Keratinocyte (primary cell): ENCODE data around the gene MAP4K3.

Experiments
- EZH2 ChIP-seq: IDR thresholded peaks from one replicate; pipeline ENCODE4 v1.6.1; 2012; ENCODE audit warnings: inconsistent platforms, mild to moderate bottlenecking, low read length, moderate library complexity
- TF ChIP-seq, protein P1 (sequence below), 3 experiments: IDR thresholded peaks in 1 of 3; conservative IDR thresholded peaks in 1 of 3; optimal IDR thresholded peaks in 1 of 3; 2 replicates in 2 of 3; 3 replicates in 1 of 3; pipeline versions ENCODE3 to v1.5.1; 2011; ENCODE audit warnings: low read length in 3 of 3, mild to moderate bottlenecking in 3 of 3, moderate library complexity in 2 of 3, control low read depth in 1 of 3, inconsistent platforms in 1 of 3; ENCODE audit not compliant: insufficient read depth in 2 of 3; ENCODE audit errors: extremely low read depth in 1 of 3

DNA sequence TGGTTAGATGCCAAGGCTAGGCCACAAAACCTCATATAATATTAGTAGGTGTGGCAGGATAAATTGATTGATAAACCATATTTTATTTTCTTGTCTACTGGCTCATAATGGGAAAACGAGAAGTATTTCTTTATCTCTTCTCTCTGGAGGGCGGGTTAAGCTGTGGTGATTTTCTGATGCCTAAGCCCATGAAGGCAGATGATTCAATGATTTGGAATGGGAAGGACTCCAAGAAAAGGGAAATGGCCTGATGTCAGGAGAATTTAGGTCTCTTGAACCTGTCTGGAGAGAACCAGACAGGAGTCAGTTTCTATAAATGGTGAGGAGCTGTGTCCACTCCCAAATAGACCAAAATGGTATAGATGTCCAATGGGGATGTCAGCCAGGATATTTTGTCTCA is 18.7 kb upstream of the MAP4K3 start:
- TF ChIP-seq, protein P1, sequence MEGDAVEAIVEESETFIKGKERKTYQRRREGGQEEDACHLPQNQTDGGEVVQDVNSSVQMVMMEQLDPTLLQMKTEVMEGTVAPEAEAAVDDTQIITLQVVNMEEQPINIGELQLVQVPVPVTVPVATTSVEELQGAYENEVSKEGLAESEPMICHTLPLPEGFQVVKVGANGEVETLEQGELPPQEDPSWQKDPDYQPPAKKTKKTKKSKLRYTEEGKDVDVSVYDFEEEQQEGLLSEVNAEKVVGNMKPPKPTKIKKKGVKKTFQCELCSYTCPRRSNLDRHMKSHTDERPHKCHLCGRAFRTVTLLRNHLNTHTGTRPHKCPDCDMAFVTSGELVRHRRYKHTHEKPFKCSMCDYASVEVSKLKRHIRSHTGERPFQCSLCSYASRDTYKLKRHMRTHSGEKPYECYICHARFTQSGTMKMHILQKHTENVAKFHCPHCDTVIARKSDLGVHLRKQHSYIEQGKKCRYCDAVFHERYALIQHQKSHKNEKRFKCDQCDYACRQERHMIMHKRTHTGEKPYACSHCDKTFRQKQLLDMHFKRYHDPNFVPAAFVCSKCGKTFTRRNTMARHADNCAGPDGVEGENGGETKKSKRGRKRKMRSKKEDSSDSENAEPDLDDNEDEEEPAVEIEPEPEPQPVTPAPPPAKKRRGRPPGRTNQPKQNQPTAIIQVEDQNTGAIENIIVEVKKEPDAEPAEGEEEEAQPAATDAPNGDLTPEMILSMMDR (optimal IDR thresholded peaks at IDR 0.05 in 1 of 3, IDR thresholded peaks at IDR 0.05 in 1 of 3, conservative IDR thresholded peaks at IDR 0.05 in 1 of 3; ENCODE audit: extremely low read depth in 1 of 3, insufficient read depth in 2 of 3, low read length in 3 of 3) = no peak
- no peak for TF ChIP-seq EZH2
